H9 (cell line): ENCODE results near the gene MS4A10. TPM values are rescaled to one million over a fixed set of nuclear protein-coding genes. Genes with fewer than 3 reads are reported as not detected.

Source experiments
- DNase-seq: peaks from one replicate; pipeline ENCODE4 v3.0.0-alpha.2; 2017
- H2AFZ ChIP-seq: one replicate; pipeline ENCODE4 v1.6.1; 2013; ENCODE audit warnings: mild to moderate bottlenecking, low read length, control low read depth, moderate library complexity
- H2AK5ac ChIP-seq: 2 replicates; pipeline ENCODE4 v1.6.1; 2013; ENCODE audit warnings: low read length, control low read depth, mixed read lengths; ENCODE audit not compliant: insufficient read length
- H2BK120ac ChIP-seq: one replicate; pipeline ENCODE4 v1.6.1; 2013; ENCODE audit warnings: low read depth, mild to moderate bottlenecking, low read length, control low read depth, inconsistent platforms; ENCODE audit not compliant: poor library complexity, severe bottlenecking
- H2BK12ac ChIP-seq: 2 replicates; pipeline ENCODE4 v1.6.1; 2013; ENCODE audit warnings: low read length, control low read depth, mixed read lengths, low read depth; ENCODE audit not compliant: insufficient read length
- H2BK15ac ChIP-seq: 2 replicates; pipeline ENCODE4 v1.6.1; 2013; ENCODE audit warnings: low read depth, low read length, control low read depth
- H2BK20ac ChIP-seq: one replicate; pipeline ENCODE4 v1.6.1; 2013; ENCODE audit warnings: low read depth, mild to moderate bottlenecking, low read length, control low read depth, inconsistent platforms; ENCODE audit not compliant: poor library complexity, severe bottlenecking
- H2BK5ac ChIP-seq: 2 replicates; pipeline ENCODE4 v1.6.1; 2013; ENCODE audit warnings: low read length, control low read depth, mixed read lengths; ENCODE audit not compliant: insufficient read length
- H3K14ac ChIP-seq: 2 replicates; pipeline ENCODE4 v1.6.1; 2013; ENCODE audit warnings: low read length, control low read depth; ENCODE audit not compliant: insufficient read depth
- H3K18ac ChIP-seq: 2 replicates; pipeline ENCODE4 v1.6.1; 2013; ENCODE audit warnings: low read depth, mild to moderate bottlenecking, mixed read lengths, low read length, control low read depth; ENCODE audit not compliant: insufficient read length
- H3K23ac ChIP-seq: 2 replicates; pipeline ENCODE4 v1.6.1; 2013; ENCODE audit warnings: low read length, control low read depth, mixed read lengths, low read depth; ENCODE audit not compliant: insufficient read length
- H3K23me2 ChIP-seq: 2 replicates; pipeline ENCODE4 v1.6.1; 2013; ENCODE audit warnings: low read depth, mild to moderate bottlenecking, mixed read lengths, low read length, control low read depth; ENCODE audit not compliant: insufficient read length, poor library complexity, severe bottlenecking
- H3K27ac ChIP-seq: 2 replicates; pipeline ENCODE4 v1.5.1; 2013; ENCODE audit warnings: low read length, control low read depth, mixed read lengths, low read depth; ENCODE audit not compliant: insufficient read length
- H3K27me3 ChIP-seq: 2 replicates; pipeline ENCODE4 v1.6.1; 2013; ENCODE audit warnings: low read length, control low read depth, inconsistent platforms; ENCODE audit not compliant: insufficient read depth
- H3K4ac ChIP-seq: 2 replicates; pipeline ENCODE4 v1.6.1; 2013; ENCODE audit warnings: low read depth, mild to moderate bottlenecking, control low read depth, inconsistent platforms, low read length, moderate library complexity
- H3K4me1 ChIP-seq: 2 replicates; pipeline ENCODE4 v1.6.1; 2013; ENCODE audit warnings: low read length, control low read depth, inconsistent platforms; ENCODE audit not compliant: insufficient read depth
- H3K4me2 ChIP-seq: 2 replicates; pipeline ENCODE4 v1.6.1; 2013; ENCODE audit warnings: low read length, control low read depth, mixed read lengths; ENCODE audit not compliant: insufficient read length, insufficient read depth
- H3K56ac ChIP-seq: 2 replicates; pipeline ENCODE4 v1.6.1; 2013; ENCODE audit warnings: low read depth, mild to moderate bottlenecking, mixed read lengths, low read length, control low read depth; ENCODE audit not compliant: insufficient read length
- H3K79me1 ChIP-seq: 2 replicates; pipeline ENCODE4 v1.6.1; 2013; ENCODE audit warnings: low read depth, mild to moderate bottlenecking, moderate library complexity, low read length, control low read depth, inconsistent platforms; ENCODE audit not compliant: insufficient read depth, poor library complexity, severe bottlenecking
- H3K79me2 ChIP-seq: 2 replicates; pipeline ENCODE4 v1.6.1; 2013; ENCODE audit warnings: low read length, control low read depth, inconsistent platforms; ENCODE audit not compliant: insufficient read depth
- H3K9ac ChIP-seq: 2 replicates; pipeline ENCODE4 v1.6.1; 2013; ENCODE audit warnings: low read length, control low read depth, mixed read lengths; ENCODE audit not compliant: insufficient read length; ENCODE audit errors: extremely low read depth
- H3K9me3 ChIP-seq: one replicate; pipeline ENCODE4 v1.6.1; 2013; ENCODE audit warnings: low read depth, low read length, inconsistent platforms; ENCODE audit not compliant: control insufficient read depth
- H3T11ph ChIP-seq: one replicate; pipeline ENCODE4 v1.6.1; 2013; ENCODE audit warnings: mild to moderate bottlenecking, low read length, control low read depth, inconsistent platforms
- H4K20me1 ChIP-seq: one replicate; pipeline ENCODE4 v1.6.1; 2013; ENCODE audit not compliant: control insufficient read depth, insufficient read length, insufficient read depth
- H4K5ac ChIP-seq: 2 replicates; pipeline ENCODE4 v1.6.1; 2013; ENCODE audit warnings: low read depth, mild to moderate bottlenecking, mixed read lengths, low read length, control low read depth; ENCODE audit not compliant: insufficient read length
- H4K8ac ChIP-seq: replicated peaks from 2 replicates; pipeline ENCODE4 v1.6.1; 2013; ENCODE audit warnings: low read length, control low read depth, mixed read lengths, low read depth; ENCODE audit not compliant: insufficient read length
- H4K91ac ChIP-seq: 2 replicates; pipeline ENCODE4 v1.6.1; 2013; ENCODE audit warnings: low read depth, mild to moderate bottlenecking, moderate library complexity, mixed read lengths, low read length, control low read depth; ENCODE audit not compliant: insufficient read length
- H3K27ac Mint-ChIP-seq, 3 experiments: 2 replicates in 2 of 3; 3 replicates in 1 of 3; pipeline ENCODE4 v1.8.0; 2020 to 2021; ENCODE audit warnings: mixed read lengths in 3 of 3, mild to moderate bottlenecking in 1 of 3, moderate library complexity in 1 of 3
- H3K27me3 Mint-ChIP-seq: 2 replicates; pipeline ENCODE4 v1.8.0; 2021; ENCODE audit warnings: low read depth, mild to moderate bottlenecking, moderate library complexity, mixed read lengths
- H3K36me3 Mint-ChIP-seq, 3 experiments: 2 replicates in 2 of 3; 3 replicates in 1 of 3; pipeline ENCODE4 v1.8.0; 2020 to 2021; ENCODE audit warnings: low read depth in 3 of 3, mixed read lengths in 3 of 3; ENCODE audit not compliant: insufficient read depth in 1 of 3
- H3K4me1 Mint-ChIP-seq, 2 experiments: 2 replicates each; pipeline ENCODE4 v1.8.0; 2020; ENCODE audit warnings: mixed read lengths in 2 of 2
- H3K4me3 Mint-ChIP-seq, 2 experiments: 2 replicates in 1 of 2; 3 replicates in 1 of 2; pipeline ENCODE4 v1.8.0; 2020 to 2021; ENCODE audit warnings: mild to moderate bottlenecking in 2 of 2, mixed read lengths in 2 of 2, moderate library complexity in 1 of 2
- H3K9me3 Mint-ChIP-seq, 2 experiments: 2 replicates in 1 of 2; 3 replicates in 1 of 2; pipeline ENCODE4 v1.8.0; 2020; ENCODE audit warnings: mild to moderate bottlenecking in 2 of 2, mixed read lengths in 2 of 2, moderate library complexity in 1 of 2
- CTCF ChIP-seq: fragments of 200-600 bp; sonication (generic); conservative IDR thresholded peaks from 3 replicates; pipeline ENCODE4 v1.8.0; 2021; ENCODE audit warnings: antibody characterized with exemption, mild to moderate bottlenecking
- WGBS: extraction: QIAGEN DNeasy Blood & Tissue Kit; methylation state at CpG from one replicate; pipeline ENCODE4 v1.1.7; 2013; ENCODE audit warnings: missing lambda C conversion rate, low lambda C conversion rate, mixed read lengths; ENCODE audit not compliant: insufficient read length; ENCODE audit errors: extremely low coverage; 5-methylcytosine and 5-hydroxymethylcytosine counted together
- total RNA-seq: library from RNA; stranded (reverse); gene quantifications from 2 replicates; pipeline ENCODE4 v1.2.1, GENCODE V29; 2021

The MS4A10 gene
- total RNA-seq, 1 experiment from 2014 or later: not detected

- peaks cover 32 to 41% of the 10 kb centered on the region in 2 experiments for H3K4me1 Mint-ChIP-seq
- Histone ChIP-seq H2BK5ac (no peak overlapping the region), H3K56ac (no peak overlapping the region), H3T11ph (no peak overlapping the region), H4K5ac (no peak overlapping the region), H3K27ac (no peak overlapping the region), H3K27me3 (no peaks in the 10 kb centered on the region), H3K4me2 (peak overlapping the region; percentile 88), H2BK120ac (no peak overlapping the region), H3K9me3 (no peaks in the 10 kb centered on the region), H4K91ac (no peak overlapping the region), H2AK5ac (no peak overlapping the region), H2BK12ac (no peak overlapping the region), H2BK20ac (no peak overlapping the region), H4K20me1 (no peaks in the 10 kb centered on the region), H3K4ac (no peak overlapping the region), H4K8ac (no peak overlapping the region), H3K23ac (no peak overlapping the region), H3K4me1 (peaks cover 8% of the 10 kb centered on the region; the same call in 1 of the 2 replicates), H2BK15ac (no peak overlapping the region), H3K79me1 (no peaks in the 10 kb centered on the region), H3K23me2 (peaks cover 14% of the 10 kb centered on the region), H2AFZ (no peak overlapping the region), H3K9ac (peak overlapping the region; percentile 24), H3K14ac (no peak overlapping the region), H3K79me2 (peaks cover 24% of the 10 kb centered on the region; the same call in 1 of the 2 replicates), H3K18ac (no peak overlapping the region)
- no peaks in the 10 kb centered on the region; a peak in 2 of 5 replicates for H3K9me3 Mint-ChIP-seq
- WGBS: no CpG with 5 or more reads among the region's 10 CpGs
- peaks cover 28 to 49% (median 29%) of the 10 kb centered on the region in 3 experiments for H3K36me3 Mint-ChIP-seq
- no peaks in the 10 kb centered on the region for H3K27me3 Mint-ChIP-seq
- no peak for TF ChIP-seq CTCF
- DNase-seq: no peak
- peak overlapping the region; percentile 91 to 95 for H3K4me3 Mint-ChIP-seq
- H3K27ac Mint-ChIP-seq: peak overlapping the region in 2 of 3 experiments; percentile 66 to 74; a peak in 3 of 7 replicates
These were observed 59.1 kb downstream of the MS4A10 start for GRCh38 chr11:60844045-60844869.
